GM23338 (cell line): ENCODE measurements around the gene TMUB1. TPM values are rescaled to one million over a fixed set of nuclear protein-coding genes. Genes with fewer than 3 reads are reported as not detected.

Source experiments
- ATAC-seq: fragments of 200-7000 bp; cut with Tn5 transposase; 3 replicates; pipeline ENCODE4 v1.9.1; 2020
- DNase-seq: peaks from one replicate; pipeline ENCODE4 v3.0.0-alpha.2; 2015; ENCODE audit warnings: low spot score
- H2AFZ ChIP-seq: fragments of 200-600 bp; sonication (generic); 2 replicates; pipeline ENCODE4 v1.8.0; 2016; ENCODE audit warnings: antibody characterized with exemption, mild to moderate bottlenecking, moderate library complexity
- H3F3A ChIP-seq: fragments of 200-600 bp; sonication (generic); replicated peaks from 2 replicates; pipeline ENCODE4 v1.8.0; 2017; ENCODE audit warnings: antibody characterized with exemption, mixed run types, low read depth
- H3K27ac ChIP-seq: fragments of 200-600 bp; sonication (generic); 2 replicates; pipeline ENCODE4 v1.6.1; 2016; ENCODE audit warnings: low read depth
- H3K27me3 ChIP-seq: fragments of 200-600 bp; sonication (generic); 2 replicates; pipeline ENCODE4 v1.8.0; 2016; ENCODE audit warnings: mild to moderate bottlenecking, mixed run types, moderate library complexity; ENCODE audit not compliant: insufficient read depth
- H3K36me3 ChIP-seq: fragments of 200-600 bp; sonication (generic); 2 replicates; pipeline ENCODE4 v1.8.0; 2016; ENCODE audit warnings: mild to moderate bottlenecking; ENCODE audit not compliant: insufficient read depth
- H3K4me1 ChIP-seq: fragments of 200-600 bp; sonication (generic); 2 replicates; pipeline ENCODE4 v1.8.0; 2016; ENCODE audit warnings: mild to moderate bottlenecking, moderate library complexity; ENCODE audit not compliant: insufficient read depth
- H3K4me2 ChIP-seq: fragments of 200-600 bp; sonication (generic); 2 replicates; pipeline ENCODE4 v1.7.1; 2017; ENCODE audit warnings: mixed run types
- H3K4me3 ChIP-seq: fragments of 200-600 bp; sonication (generic); 2 replicates; pipeline ENCODE4 v1.6.1; 2016; ENCODE audit warnings: mixed run types
- H3K79me2 ChIP-seq: fragments of 200-600 bp; sonication (generic); replicated peaks from 2 replicates; pipeline ENCODE4 v1.8.0; 2017; ENCODE audit warnings: mild to moderate bottlenecking; ENCODE audit not compliant: insufficient read depth
- H3K9me2 ChIP-seq: fragments of 200-600 bp; sonication (generic); 2 replicates; pipeline ENCODE4 v1.8.0; 2017; ENCODE audit not compliant: insufficient read depth
- H4K20me1 ChIP-seq: fragments of 200-600 bp; sonication (generic); replicated peaks from 2 replicates; pipeline ENCODE4 v1.8.0; 2017; ENCODE audit warnings: mild to moderate bottlenecking; ENCODE audit not compliant: insufficient read depth
- H3K27ac Mint-ChIP-seq: 2 replicates; pipeline ENCODE4 v1.8.0; 2020; ENCODE audit warnings: inconsistent platforms, mild to moderate bottlenecking, moderate library complexity, mixed read lengths
- H3K27me3 Mint-ChIP-seq: 3 replicates; pipeline ENCODE4 v1.8.0; 2022; ENCODE audit warnings: low read depth, mild to moderate bottlenecking, moderate library complexity, mixed read lengths, inconsistent platforms; ENCODE audit not compliant: insufficient read depth, poor library complexity
- H3K36me3 Mint-ChIP-seq: 3 replicates; pipeline ENCODE4 v1.8.0; 2021; ENCODE audit warnings: low read depth, mild to moderate bottlenecking, inconsistent platforms, moderate library complexity, mixed read lengths
- H3K4me1 Mint-ChIP-seq: 3 replicates; pipeline ENCODE4 v1.8.0; 2020; ENCODE audit warnings: mild to moderate bottlenecking, inconsistent platforms, mixed read lengths
- H3K4me3 Mint-ChIP-seq: 3 replicates; pipeline ENCODE4 v1.8.0; 2021; ENCODE audit warnings: moderate library complexity, mild to moderate bottlenecking, inconsistent platforms, mixed read lengths
- H3K9me3 Mint-ChIP-seq: 3 replicates; pipeline ENCODE4 v1.8.0; 2020; ENCODE audit warnings: moderate library complexity, mild to moderate bottlenecking, inconsistent platforms, mixed read lengths
- CREB1 ChIP-seq: fragments of 250-450 bp; sonication (Bioruptor Pico); IDR thresholded peaks from 2 replicates; pipeline ENCODE4 v1.5.0; 2020; ENCODE audit warnings: low read depth, mild to moderate bottlenecking, moderate library complexity
- EZH2 ChIP-seq: fragments of 200-600 bp; sonication (generic); IDR thresholded peaks from one replicate; pipeline ENCODE4 v1.8.0; 2017; ENCODE audit warnings: antibody characterized with exemption, mild to moderate bottlenecking, low read depth; ENCODE audit not compliant: unreplicated experiment
- EZH2phosphoT487 ChIP-seq: fragments of 200-600 bp; sonication (generic); IDR thresholded peaks from one replicate; pipeline ENCODE4 v1.8.1; 2018; ENCODE audit warnings: antibody characterized with exemption; ENCODE audit not compliant: unreplicated experiment
- JUNB ChIP-seq: IDR thresholded peaks from one replicate; pipeline ENCODE4 v1.6.1; 2016; ENCODE audit warnings: antibody characterized with exemption; ENCODE audit not compliant: unreplicated experiment
- NANOG ChIP-seq: IDR thresholded peaks from 2 replicates; pipeline ENCODE4 v1.6.1; 2016; ENCODE audit warnings: antibody characterized with exemption, borderline replicate concordance
- POLR2AphosphoS5 ChIP-seq: IDR thresholded peaks from 2 replicates; pipeline ENCODE4 v1.6.1; 2016; ENCODE audit warnings: antibody characterized with exemption, low read depth
- STAT1 ChIP-seq: IDR thresholded peaks from one replicate; pipeline ENCODE4 v1.6.1; 2016; ENCODE audit warnings: antibody characterized with exemption; ENCODE audit not compliant: unreplicated experiment
- ZNF114 ChIP-seq: fragments of 250-450 bp; sonication (Bioruptor Pico); IDR thresholded peaks from 2 replicates; pipeline ENCODE4 v1.5.0; 2020; ENCODE audit warnings: mild to moderate bottlenecking, moderate library complexity
- ZNF331 ChIP-seq: fragments of 250-450 bp; sonication (Bioruptor Pico); IDR thresholded peaks from 2 replicates; pipeline ENCODE4 v1.5.0; 2020; ENCODE audit warnings: low read depth, mild to moderate bottlenecking, moderate library complexity
- polyA plus RNA-seq: library from polyadenylated mRNA; unstranded; fragments of >200 nt; fragmentation: Nextera tagmentation; extraction: Ambion mirVana; gene quantifications from 2 replicates; pipeline ENCODE4 v1.2.1, GENCODE V29; 2016
- total RNA-seq: library from RNA; depleted of rRNA; stranded (reverse); fragments of >200 nt; shearing (Covaris generic); gene quantifications from 2 replicates; pipeline ENCODE4 v1.2.3, GENCODE V29; 2014
- TF ChIP-seq, protein P1 (sequence below): fragments of 250-450 bp; sonication (Bioruptor Pico); IDR thresholded peaks from 2 replicates; pipeline ENCODE4 v1.5.0; 2020; ENCODE audit warnings: mild to moderate bottlenecking, moderate library complexity
- TF ChIP-seq, protein P2 (sequence below): IDR thresholded peaks from 2 replicates; pipeline ENCODE4 v1.6.1; 2016; ENCODE audit warnings: antibody characterized with exemption
- TF ChIP-seq, protein P3 (sequence below), 2 experiments: fragments of 200-600 bp in 1 of 2; sonication (generic) in 1 of 2; conservative IDR thresholded peaks; 2 replicates each; pipeline versions ENCODE4 v1.5.1 to v1.6.1; 2016 to 2017; ENCODE audit warnings: antibody characterized with exemption in 2 of 2, low read depth in 2 of 2, mild to moderate bottlenecking in 2 of 2, moderate library complexity in 1 of 2
- TF ChIP-seq, protein P4 (sequence below): IDR thresholded peaks from one replicate; pipeline ENCODE4 v1.6.1; 2018; ENCODE audit warnings: antibody characterized with exemption; ENCODE audit not compliant: unreplicated experiment

The TMUB1 gene
- total and polyA plus RNA-seq, 2 experiments from 2014 or later, result 47.6 to 61.1 TPM

DNA sequence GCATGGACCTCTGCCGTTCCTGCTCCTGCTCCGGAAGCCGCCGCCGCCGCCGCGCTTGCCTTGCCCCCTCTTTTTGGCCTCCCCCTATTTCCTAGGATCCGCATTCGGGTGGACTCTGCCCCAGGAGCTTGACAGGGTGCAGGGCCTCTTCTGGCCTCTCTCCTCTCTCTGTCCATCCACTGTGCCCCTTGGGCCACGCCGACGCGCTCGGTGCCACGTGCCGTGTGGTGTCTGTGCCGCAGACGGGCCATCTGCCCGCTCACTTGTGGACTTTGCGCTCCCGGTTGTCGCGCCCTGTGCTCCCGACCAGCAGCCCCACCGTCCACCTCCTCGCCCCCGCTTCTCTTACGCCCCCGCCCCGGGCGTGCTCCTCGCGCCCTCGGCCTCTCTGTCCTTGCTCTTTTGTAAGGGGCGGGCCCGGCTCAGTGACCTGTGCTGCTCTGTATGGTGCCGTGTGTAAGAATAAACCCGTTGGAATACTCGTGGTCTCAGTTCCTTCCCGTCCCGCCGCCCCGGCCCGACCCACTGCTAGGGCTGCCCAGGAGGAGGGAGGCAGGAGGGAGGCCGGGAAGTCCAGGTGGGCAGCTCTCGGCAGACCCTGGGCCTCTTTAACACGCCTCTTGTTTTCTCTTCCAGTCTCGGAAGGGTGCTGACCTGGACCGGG, 40.0 kb upstream of the TMUB1 start:
- Histone ChIP-seq H3K4me2 (no peak overlapping the region), H3K36me3 (no peaks in the 10 kb centered on the region; the same call in 1 of the 2 replicates), H3K9me2 (no peaks in the 10 kb centered on the region), H4K20me1 (peaks cover 23% of the 10 kb centered on the region), H3F3A (peaks cover 21% of the 10 kb centered on the region), H3K4me1 (peaks cover 15% of the 10 kb centered on the region), H3K79me2 (no peaks in the 10 kb centered on the region), H3K4me3 (no peak overlapping the region), H2AFZ (no peak overlapping the region), H3K27ac (no peak overlapping the region), H3K27me3 (peaks cover 22% of the 10 kb centered on the region)
- Mint-ChIP-seq H3K9me3 (no peaks in the 10 kb centered on the region), H3K27me3 (peaks cover 39% of the 10 kb centered on the region), H3K4me3 (no peak overlapping the region), H3K27ac (no peak overlapping the region), H3K36me3 (peaks cover 39% of the 10 kb centered on the region), H3K4me1 (peaks cover 39% of the 10 kb centered on the region)
- ATAC-seq, result no peak
- DNase-seq, result no peak
- TF ChIP-seq, protein P1, sequence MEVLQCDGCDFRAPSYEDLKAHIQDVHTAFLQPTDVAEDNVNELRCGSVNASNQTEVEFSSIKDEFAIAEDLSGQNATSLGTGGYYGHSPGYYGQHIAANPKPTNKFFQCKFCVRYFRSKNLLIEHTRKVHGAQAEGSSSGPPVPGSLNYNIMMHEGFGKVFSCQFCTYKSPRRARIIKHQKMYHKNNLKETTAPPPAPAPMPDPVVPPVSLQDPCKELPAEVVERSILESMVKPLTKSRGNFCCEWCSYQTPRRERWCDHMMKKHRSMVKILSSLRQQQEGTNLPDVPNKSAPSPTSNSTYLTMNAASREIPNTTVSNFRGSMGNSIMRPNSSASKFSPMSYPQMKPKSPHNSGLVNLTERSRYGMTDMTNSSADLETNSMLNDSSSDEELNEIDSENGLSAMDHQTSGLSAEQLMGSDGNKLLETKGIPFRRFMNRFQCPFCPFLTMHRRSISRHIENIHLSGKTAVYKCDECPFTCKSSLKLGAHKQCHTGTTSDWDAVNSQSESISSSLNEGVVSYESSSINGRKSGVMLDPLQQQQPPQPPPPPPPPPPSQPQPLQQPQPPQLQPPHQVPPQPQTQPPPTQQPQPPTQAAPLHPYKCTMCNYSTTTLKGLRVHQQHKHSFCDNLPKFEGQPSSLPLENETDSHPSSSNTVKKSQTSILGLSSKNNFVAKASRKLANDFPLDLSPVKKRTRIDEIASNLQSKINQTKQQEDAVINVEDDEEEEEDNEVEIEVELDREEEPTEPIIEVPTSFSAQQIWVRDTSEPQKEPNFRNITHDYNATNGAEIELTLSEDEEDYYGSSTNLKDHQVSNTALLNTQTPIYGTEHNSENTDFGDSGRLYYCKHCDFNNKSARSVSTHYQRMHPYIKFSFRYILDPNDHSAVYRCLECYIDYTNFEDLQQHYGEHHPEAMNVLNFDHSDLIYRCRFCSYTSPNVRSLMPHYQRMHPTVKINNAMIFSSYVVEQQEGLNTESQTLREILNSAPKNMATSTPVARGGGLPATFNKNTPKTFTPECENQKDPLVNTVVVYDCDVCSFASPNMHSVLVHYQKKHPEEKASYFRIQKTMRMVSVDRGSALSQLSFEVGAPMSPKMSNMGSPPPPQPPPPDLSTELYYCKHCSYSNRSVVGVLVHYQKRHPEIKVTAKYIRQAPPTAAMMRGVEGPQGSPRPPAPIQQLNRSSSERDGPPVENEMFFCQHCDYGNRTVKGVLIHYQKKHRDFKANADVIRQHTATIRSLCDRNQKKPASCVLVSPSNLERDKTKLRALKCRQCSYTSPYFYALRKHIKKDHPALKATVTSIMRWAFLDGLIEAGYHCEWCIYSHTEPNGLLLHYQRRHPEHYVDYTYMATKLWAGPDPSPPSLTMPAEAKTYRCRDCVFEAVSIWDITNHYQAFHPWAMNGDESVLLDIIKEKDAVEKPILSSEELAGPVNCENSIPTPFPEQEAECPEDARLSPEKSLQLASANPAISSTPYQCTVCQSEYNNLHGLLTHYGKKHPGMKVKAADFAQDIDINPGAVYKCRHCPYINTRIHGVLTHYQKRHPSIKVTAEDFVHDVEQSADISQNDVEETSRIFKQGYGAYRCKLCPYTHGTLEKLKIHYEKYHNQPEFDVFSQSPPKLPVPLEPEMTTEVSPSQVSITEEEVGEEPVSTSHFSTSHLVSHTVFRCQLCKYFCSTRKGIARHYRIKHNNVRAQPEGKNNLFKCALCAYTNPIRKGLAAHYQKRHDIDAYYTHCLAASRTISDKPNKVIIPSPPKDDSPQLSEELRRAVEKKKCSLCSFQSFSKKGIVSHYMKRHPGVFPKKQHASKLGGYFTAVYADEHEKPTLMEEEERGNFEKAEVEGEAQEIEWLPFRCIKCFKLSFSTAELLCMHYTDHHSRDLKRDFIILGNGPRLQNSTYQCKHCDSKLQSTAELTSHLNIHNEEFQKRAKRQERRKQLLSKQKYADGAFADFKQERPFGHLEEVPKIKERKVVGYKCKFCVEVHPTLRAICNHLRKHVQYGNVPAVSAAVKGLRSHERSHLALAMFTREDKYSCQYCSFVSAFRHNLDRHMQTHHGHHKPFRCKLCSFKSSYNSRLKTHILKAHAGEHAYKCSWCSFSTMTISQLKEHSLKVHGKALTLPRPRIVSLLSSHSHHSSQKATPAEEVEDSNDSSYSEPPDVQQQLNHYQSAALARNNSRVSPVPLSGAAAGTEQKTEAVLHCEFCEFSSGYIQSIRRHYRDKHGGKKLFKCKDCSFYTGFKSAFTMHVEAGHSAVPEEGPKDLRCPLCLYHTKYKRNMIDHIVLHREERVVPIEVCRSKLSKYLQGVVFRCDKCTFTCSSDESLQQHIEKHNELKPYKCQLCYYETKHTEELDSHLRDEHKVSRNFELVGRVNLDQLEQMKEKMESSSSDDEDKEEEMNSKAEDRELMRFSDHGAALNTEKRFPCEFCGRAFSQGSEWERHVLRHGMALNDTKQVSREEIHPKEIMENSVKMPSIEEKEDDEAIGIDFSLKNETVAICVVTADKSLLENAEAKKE (CRISPR knock-in tag), result no peak
- no peak for TF ChIP-seq EZH2phosphoT487
- TF ChIP-seq, protein P2, sequence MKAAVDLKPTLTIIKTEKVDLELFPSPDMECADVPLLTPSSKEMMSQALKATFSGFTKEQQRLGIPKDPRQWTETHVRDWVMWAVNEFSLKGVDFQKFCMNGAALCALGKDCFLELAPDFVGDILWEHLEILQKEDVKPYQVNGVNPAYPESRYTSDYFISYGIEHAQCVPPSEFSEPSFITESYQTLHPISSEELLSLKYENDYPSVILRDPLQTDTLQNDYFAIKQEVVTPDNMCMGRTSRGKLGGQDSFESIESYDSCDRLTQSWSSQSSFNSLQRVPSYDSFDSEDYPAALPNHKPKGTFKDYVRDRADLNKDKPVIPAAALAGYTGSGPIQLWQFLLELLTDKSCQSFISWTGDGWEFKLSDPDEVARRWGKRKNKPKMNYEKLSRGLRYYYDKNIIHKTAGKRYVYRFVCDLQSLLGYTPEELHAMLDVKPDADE, result no peak
- TF ChIP-seq CREB1 (CRISPR knock-in tag), result no peak
- no peak for TF ChIP-seq NANOG
- TF ChIP-seq, protein P3, sequence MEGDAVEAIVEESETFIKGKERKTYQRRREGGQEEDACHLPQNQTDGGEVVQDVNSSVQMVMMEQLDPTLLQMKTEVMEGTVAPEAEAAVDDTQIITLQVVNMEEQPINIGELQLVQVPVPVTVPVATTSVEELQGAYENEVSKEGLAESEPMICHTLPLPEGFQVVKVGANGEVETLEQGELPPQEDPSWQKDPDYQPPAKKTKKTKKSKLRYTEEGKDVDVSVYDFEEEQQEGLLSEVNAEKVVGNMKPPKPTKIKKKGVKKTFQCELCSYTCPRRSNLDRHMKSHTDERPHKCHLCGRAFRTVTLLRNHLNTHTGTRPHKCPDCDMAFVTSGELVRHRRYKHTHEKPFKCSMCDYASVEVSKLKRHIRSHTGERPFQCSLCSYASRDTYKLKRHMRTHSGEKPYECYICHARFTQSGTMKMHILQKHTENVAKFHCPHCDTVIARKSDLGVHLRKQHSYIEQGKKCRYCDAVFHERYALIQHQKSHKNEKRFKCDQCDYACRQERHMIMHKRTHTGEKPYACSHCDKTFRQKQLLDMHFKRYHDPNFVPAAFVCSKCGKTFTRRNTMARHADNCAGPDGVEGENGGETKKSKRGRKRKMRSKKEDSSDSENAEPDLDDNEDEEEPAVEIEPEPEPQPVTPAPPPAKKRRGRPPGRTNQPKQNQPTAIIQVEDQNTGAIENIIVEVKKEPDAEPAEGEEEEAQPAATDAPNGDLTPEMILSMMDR (conservative IDR thresholded peaks at IDR 0.05; ENCODE audit: low read depth in 2 of 2), result no peak
- no peak for TF ChIP-seq JUNB
- TF ChIP-seq ZNF114 (CRISPR knock-in tag), result no peak
- TF ChIP-seq POLR2AphosphoS5, result no peak
- TF ChIP-seq, protein P4, sequence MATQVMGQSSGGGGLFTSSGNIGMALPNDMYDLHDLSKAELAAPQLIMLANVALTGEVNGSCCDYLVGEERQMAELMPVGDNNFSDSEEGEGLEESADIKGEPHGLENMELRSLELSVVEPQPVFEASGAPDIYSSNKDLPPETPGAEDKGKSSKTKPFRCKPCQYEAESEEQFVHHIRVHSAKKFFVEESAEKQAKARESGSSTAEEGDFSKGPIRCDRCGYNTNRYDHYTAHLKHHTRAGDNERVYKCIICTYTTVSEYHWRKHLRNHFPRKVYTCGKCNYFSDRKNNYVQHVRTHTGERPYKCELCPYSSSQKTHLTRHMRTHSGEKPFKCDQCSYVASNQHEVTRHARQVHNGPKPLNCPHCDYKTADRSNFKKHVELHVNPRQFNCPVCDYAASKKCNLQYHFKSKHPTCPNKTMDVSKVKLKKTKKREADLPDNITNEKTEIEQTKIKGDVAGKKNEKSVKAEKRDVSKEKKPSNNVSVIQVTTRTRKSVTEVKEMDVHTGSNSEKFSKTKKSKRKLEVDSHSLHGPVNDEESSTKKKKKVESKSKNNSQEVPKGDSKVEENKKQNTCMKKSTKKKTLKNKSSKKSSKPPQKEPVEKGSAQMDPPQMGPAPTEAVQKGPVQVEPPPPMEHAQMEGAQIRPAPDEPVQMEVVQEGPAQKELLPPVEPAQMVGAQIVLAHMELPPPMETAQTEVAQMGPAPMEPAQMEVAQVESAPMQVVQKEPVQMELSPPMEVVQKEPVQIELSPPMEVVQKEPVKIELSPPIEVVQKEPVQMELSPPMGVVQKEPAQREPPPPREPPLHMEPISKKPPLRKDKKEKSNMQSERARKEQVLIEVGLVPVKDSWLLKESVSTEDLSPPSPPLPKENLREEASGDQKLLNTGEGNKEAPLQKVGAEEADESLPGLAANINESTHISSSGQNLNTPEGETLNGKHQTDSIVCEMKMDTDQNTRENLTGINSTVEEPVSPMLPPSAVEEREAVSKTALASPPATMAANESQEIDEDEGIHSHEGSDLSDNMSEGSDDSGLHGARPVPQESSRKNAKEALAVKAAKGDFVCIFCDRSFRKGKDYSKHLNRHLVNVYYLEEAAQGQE, result no peak
- TF ChIP-seq STAT1, result no peak
- no peak for TF ChIP-seq ZNF331 (CRISPR knock-in tag)
- no peak for TF ChIP-seq EZH2
